ENCODE measurements around the gene EFNB3. TPM values are rescaled to one million over a fixed set of nuclear protein-coding genes. Genes with fewer than 3 reads are reported as not detected.

The EFNB3 gene
- polyA plus RNA-seq, 1 of the 3 experiments (the other 2 are of a cell fraction), result 26.1 TPM

- Histone ChIP-seq H3F3A (replicated peaks; ENCODE audit: insufficient read depth) (no peaks in the 10 kb centered on the region), H3K27ac (ENCODE audit: low read depth in 2 of 2, low read length in 1 of 2) (no peak overlapping the region), H3K9ac (no peak overlapping the region), H3K4me1 (ENCODE audit: control insufficient read depth in 1 of 2, insufficient read depth in 2 of 2, low read depth in 1 of 2, low read length in 1 of 2) (peaks cover 0 to 2% of the 10 kb centered on the region in 2 experiments; a peak in 2 of 4 replicates), H3K36me3 (replicated peaks in 1 of 2; ENCODE audit: control insufficient read depth in 1 of 2, insufficient read depth in 2 of 2, low read length in 1 of 2) (no peaks in the 10 kb centered on the region), H3K9me3 (no peaks in the 10 kb centered on the region), H4K20me1 (ENCODE audit: insufficient read depth) (no peaks in the 10 kb centered on the region), H3K9me2 (no peaks in the 10 kb centered on the region), H3K79me2 (ENCODE audit: insufficient read depth) (no peaks in the 10 kb centered on the region), H3K4me2 (no peak overlapping the region), H3K4me3 (ENCODE audit: low read depth in 2 of 2, low read length in 1 of 2) (no peak overlapping the region), H3K27me3 (ENCODE audit: insufficient read depth) (peaks cover 19% of the 10 kb centered on the region), H2AFZ (ENCODE audit: low read depth) (no peak overlapping the region)
- CTCF ChIA-PET, result interaction anchor here (1.1 to 1.6 kb wide), 2 partner anchors 250 to 301 kb away, joined by 3 to 5 read pairs; no protein-coding TSS in a partner anchor
- WGBS (ENCODE audit: low lambda C conversion rate), result 54% methylated on average over 32 of the region's 42 CpGs
- DNase-seq, result no peak
- POLR2A ChIA-PET, result no interaction called here
- TF ChIP-seq USF1 (IDR thresholded peaks at IDR 0.05; ENCODE audit: borderline replicate concordance, low read depth) (no peak), RCOR1 (IDR thresholded peaks at IDR 0.05; ENCODE audit: low read length) (no peak), MXI1 (IDR thresholded peaks at IDR 0.05; ENCODE audit: low read depth, low read length) (no peak), PBX3 (IDR thresholded peaks at IDR 0.05) (no peak), NFIC (IDR thresholded peaks at IDR 0.05; ENCODE audit: borderline replicate concordance) (no peak)
These were observed 35.5 kb downstream of the EFNB3 start for GRCh38 chr17:7740481-7741001.

GRCh38 chr17:7742729-7743128 lies 37.7 kb downstream of the EFNB3 start:
- H3K79me2 ChIP-seq (ENCODE audit: insufficient read depth), result no peaks in the 10 kb centered on the region
- no peak overlapping the region for H2AFZ ChIP-seq (ENCODE audit: low read depth)
- DNase-seq, result no peak
- H3K9me2 ChIP-seq, result no peaks in the 10 kb centered on the region
- H3K4me1 ChIP-seq (ENCODE audit: control insufficient read depth in 1 of 2, insufficient read depth in 2 of 2, low read depth in 1 of 2, low read length in 1 of 2), result peaks cover 0 to 21% of the 10 kb centered on the region in 2 experiments; a peak in 2 of 4 replicates
- WGBS (ENCODE audit: low lambda C conversion rate), result 79% methylated on average over 7 of the region's 10 CpGs
- H3K27ac ChIP-seq (ENCODE audit: low read depth in 2 of 2, low read length in 1 of 2), result no peak overlapping the region
- no peak overlapping the region for H3K9ac ChIP-seq
- H3K9me3 ChIP-seq, result no peaks in the 10 kb centered on the region
- ChIA-PET CTCF (interaction anchor here (0.6 to 5.2 kb wide), 42 partner anchors 8 to 317 kb away, joined by 3 to 76 read pairs (median 6); partner anchors contain the start of genes CNTROB, DNAH2, EFNB3 and KDM6B), POLR2A (interaction anchor here (1.8 kb wide), 1 partner anchor 114 kb away, joined by 9 read pairs; the partner anchor contains the start of gene NAA38)
- H3K36me3 ChIP-seq (replicated peaks in 1 of 2; ENCODE audit: control insufficient read depth in 1 of 2, insufficient read depth in 2 of 2, low read length in 1 of 2), result no peaks in the 10 kb centered on the region
- no peak overlapping the region for H3K4me2 ChIP-seq
- H3F3A ChIP-seq (replicated peaks; ENCODE audit: insufficient read depth), result peaks cover 21% of the 10 kb centered on the region
- no peaks in the 10 kb centered on the region for H4K20me1 ChIP-seq (ENCODE audit: insufficient read depth)
- no peak overlapping the region for H3K4me3 ChIP-seq (ENCODE audit: low read depth in 2 of 2, low read length in 1 of 2)
- H3K27me3 ChIP-seq (ENCODE audit: insufficient read depth), result peaks cover 11% of the 10 kb centered on the region; the same call in 1 of the 2 replicates
- no peak for TF ChIP-seq EP300 (IDR thresholded peaks at IDR 0.05; ENCODE audit: borderline replicate concordance in 1 of 2, low read depth in 1 of 2, low read length in 1 of 2)
- TF ChIP-seq CTCF (IDR thresholded peaks at IDR 0.05), result no peak
- TF ChIP-seq FOXM1 (IDR thresholded peaks at IDR 0.05; ENCODE audit: low read depth), result no peak
- no peak for TF ChIP-seq EZH2phosphoT487 (IDR thresholded peaks at IDR 0.05; ENCODE audit: borderline replicate concordance, low read depth)
- TF ChIP-seq GATA2 (CRISPR knock-in tag; IDR thresholded peaks at IDR 0.05), result no peak
- TF ChIP-seq GABPA (IDR thresholded peaks at IDR 0.05; ENCODE audit: low read depth), result no peak
- TF ChIP-seq NFIC (IDR thresholded peaks at IDR 0.05; ENCODE audit: borderline replicate concordance), result no peak
- TF ChIP-seq ZBTB33 (IDR thresholded peaks at IDR 0.05; ENCODE audit: borderline replicate concordance, low read depth), result no peak
- no peak for TF ChIP-seq NRF1 (IDR thresholded peaks at IDR 0.05; ENCODE audit: low read depth, low read length)
- TF ChIP-seq MAX (IDR thresholded peaks at IDR 0.05; ENCODE audit: low read depth), result no peak
- no peak for TF ChIP-seq TCF12 (IDR thresholded peaks at IDR 0.05)
- no peak for TF ChIP-seq USF1 (IDR thresholded peaks at IDR 0.05; ENCODE audit: borderline replicate concordance, low read depth)
- TF ChIP-seq POLR2AphosphoS5 (IDR thresholded peaks at IDR 0.05; ENCODE audit: low read depth, low read length), result no peak
- no peak for TF ChIP-seq RAD21 (IDR thresholded peaks at IDR 0.05; ENCODE audit: low read length)
- TF ChIP-seq USF2 (IDR thresholded peaks at IDR 0.05; ENCODE audit: borderline replicate concordance, low read depth, low read length), result no peak

All from SK-N-SH (cell line).